ENCODE measurements around the gene TRAPPC5. TPM values are rescaled to one million over a fixed set of nuclear protein-coding genes. Genes with fewer than 3 reads are reported as not detected.

The TRAPPC5 gene
- total RNA-seq, 1 experiment from 2014 or later, result 124 TPM

DNA sequence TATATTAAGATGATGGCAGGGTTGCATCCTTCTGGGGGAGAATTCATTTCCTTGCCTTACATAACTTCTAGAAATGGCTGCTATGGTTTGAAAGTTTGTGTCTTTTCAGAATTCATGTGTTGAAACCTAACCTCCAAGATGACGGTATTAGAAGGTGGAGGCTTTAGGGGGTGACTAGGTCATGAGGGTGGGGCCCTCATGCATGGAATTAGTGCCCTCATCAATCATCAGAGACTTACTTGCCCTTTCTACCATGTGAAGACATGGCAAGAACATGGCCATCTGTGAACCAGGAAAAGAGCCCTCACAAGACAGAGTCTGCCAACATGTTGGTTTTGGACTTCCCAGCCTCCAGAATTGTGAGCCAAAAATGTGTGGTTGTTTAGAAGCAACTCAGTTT lies 36.1 kb downstream of the TRAPPC5 start:
- no peak overlapping the region for H3K4me3 Mint-ChIP-seq
- no peak overlapping the region for H3K27ac Mint-ChIP-seq
- H3K4me1 Mint-ChIP-seq, result no peaks in the 10 kb centered on the region
- peaks cover 5% of the 10 kb centered on the region for H3K9me3 Mint-ChIP-seq
- peaks cover 14% of the 10 kb centered on the region for H3K27me3 Mint-ChIP-seq (ENCODE audit: low read depth)
- POLR2A ChIA-PET, result no interaction called here
- no peak for DNase-seq (ENCODE audit: low spot score)
- H3K36me3 Mint-ChIP-seq, result no peaks in the 10 kb centered on the region
- CTCF ChIA-PET, result no interaction called here
- ATAC-seq, result no peak
- TF ChIP-seq, protein P1, sequence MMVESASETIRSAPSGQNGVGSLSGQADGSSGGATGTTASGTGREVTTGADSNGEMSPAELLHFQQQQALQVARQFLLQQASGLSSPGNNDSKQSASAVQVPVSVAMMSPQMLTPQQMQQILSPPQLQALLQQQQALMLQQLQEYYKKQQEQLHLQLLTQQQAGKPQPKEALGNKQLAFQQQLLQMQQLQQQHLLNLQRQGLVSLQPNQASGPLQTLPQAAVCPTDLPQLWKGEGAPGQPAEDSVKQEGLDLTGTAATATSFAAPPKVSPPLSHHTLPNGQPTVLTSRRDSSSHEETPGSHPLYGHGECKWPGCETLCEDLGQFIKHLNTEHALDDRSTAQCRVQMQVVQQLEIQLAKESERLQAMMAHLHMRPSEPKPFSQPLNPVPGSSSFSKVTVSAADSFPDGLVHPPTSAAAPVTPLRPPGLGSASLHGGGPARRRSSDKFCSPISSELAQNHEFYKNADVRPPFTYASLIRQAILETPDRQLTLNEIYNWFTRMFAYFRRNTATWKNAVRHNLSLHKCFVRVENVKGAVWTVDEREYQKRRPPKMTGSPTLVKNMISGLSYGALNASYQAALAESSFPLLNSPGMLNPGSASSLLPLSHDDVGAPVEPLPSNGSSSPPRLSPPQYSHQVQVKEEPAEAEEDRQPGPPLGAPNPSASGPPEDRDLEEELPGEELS (CRISPR knock-in tag; IDR thresholded peaks at IDR 0.05), result no peak
- TF ChIP-seq SMAD3 (CRISPR knock-in tag; IDR thresholded peaks at IDR 0.05; ENCODE audit: borderline replicate concordance) (no peak), ZNF423 (CRISPR knock-in tag; IDR thresholded peaks at IDR 0.05) (no peak), RELA (CRISPR knock-in tag; IDR thresholded peaks at IDR 0.05; ENCODE audit: borderline replicate concordance) (no peak), TP53 (CRISPR knock-in tag; IDR thresholded peaks at IDR 0.05) (no peak), TCF7 (CRISPR knock-in tag; IDR thresholded peaks at IDR 0.05; ENCODE audit: low read depth) (no peak), EMX1 (CRISPR knock-in tag; IDR thresholded peaks at IDR 0.05) (no peak), NR3C1 (CRISPR knock-in tag; conservative IDR thresholded peaks at IDR 0.05; ENCODE audit: low read depth) (no peak), FOXP1 (CRISPR knock-in tag; IDR thresholded peaks at IDR 0.05; ENCODE audit: borderline replicate concordance) (no peak)
- TF ChIP-seq, protein P2, sequence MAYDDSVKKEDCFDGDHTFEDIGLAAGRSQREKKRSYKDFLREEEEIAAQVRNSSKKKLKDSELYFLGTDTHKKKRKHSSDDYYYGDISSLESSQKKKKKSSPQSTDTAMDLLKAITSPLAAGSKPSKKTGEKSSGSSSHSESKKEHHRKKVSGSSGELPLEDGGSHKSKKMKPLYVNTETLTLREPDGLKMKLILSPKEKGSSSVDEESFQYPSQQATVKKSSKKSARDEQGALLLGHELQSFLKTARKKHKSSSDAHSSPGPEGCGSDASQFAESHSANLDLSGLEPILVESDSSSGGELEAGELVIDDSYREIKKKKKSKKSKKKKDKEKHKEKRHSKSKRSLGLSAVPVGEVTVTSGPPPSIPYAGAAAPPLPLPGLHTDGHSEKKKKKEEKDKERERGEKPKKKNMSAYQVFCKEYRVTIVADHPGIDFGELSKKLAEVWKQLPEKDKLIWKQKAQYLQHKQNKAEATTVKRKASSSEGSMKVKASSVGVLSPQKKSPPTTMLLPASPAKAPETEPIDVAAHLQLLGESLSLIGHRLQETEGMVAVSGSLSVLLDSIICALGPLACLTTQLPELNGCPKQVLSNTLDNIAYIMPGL (CRISPR knock-in tag; IDR thresholded peaks at IDR 0.05), result no peak
- TF ChIP-seq, protein P3, sequence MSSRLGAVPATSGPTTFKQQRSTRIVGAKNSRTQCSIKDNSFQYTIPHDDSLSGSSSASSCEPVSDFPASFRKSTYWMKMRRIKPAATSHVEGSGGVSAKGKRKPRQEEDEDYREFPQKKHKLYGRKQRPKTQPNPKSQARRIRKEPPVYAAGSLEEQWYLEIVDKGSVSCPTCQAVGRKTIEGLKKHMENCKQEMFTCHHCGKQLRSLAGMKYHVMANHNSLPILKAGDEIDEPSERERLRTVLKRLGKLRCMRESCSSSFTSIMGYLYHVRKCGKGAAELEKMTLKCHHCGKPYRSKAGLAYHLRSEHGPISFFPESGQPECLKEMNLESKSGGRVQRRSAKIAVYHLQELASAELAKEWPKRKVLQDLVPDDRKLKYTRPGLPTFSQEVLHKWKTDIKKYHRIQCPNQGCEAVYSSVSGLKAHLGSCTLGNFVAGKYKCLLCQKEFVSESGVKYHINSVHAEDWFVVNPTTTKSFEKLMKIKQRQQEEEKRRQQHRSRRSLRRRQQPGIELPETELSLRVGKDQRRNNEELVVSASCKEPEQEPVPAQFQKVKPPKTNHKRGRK (CRISPR knock-in tag; IDR thresholded peaks at IDR 0.05; ENCODE audit: borderline replicate concordance), result no peak
- TF ChIP-seq, protein P4, sequence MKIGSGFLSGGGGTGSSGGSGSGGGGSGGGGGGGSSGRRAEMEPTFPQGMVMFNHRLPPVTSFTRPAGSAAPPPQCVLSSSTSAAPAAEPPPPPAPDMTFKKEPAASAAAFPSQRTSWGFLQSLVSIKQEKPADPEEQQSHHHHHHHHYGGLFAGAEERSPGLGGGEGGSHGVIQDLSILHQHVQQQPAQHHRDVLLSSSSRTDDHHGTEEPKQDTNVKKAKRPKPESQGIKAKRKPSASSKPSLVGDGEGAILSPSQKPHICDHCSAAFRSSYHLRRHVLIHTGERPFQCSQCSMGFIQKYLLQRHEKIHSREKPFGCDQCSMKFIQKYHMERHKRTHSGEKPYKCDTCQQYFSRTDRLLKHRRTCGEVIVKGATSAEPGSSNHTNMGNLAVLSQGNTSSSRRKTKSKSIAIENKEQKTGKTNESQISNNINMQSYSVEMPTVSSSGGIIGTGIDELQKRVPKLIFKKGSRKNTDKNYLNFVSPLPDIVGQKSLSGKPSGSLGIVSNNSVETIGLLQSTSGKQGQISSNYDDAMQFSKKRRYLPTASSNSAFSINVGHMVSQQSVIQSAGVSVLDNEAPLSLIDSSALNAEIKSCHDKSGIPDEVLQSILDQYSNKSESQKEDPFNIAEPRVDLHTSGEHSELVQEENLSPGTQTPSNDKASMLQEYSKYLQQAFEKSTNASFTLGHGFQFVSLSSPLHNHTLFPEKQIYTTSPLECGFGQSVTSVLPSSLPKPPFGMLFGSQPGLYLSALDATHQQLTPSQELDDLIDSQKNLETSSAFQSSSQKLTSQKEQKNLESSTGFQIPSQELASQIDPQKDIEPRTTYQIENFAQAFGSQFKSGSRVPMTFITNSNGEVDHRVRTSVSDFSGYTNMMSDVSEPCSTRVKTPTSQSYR (CRISPR knock-in tag; IDR thresholded peaks at IDR 0.05), result no peak
- TF ChIP-seq, protein P5, sequence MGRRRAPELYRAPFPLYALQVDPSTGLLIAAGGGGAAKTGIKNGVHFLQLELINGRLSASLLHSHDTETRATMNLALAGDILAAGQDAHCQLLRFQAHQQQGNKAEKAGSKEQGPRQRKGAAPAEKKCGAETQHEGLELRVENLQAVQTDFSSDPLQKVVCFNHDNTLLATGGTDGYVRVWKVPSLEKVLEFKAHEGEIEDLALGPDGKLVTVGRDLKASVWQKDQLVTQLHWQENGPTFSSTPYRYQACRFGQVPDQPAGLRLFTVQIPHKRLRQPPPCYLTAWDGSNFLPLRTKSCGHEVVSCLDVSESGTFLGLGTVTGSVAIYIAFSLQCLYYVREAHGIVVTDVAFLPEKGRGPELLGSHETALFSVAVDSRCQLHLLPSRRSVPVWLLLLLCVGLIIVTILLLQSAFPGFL (CRISPR knock-in tag; IDR thresholded peaks at IDR 0.05; ENCODE audit: borderline replicate concordance), result no peak
- TF ChIP-seq, protein P6, sequence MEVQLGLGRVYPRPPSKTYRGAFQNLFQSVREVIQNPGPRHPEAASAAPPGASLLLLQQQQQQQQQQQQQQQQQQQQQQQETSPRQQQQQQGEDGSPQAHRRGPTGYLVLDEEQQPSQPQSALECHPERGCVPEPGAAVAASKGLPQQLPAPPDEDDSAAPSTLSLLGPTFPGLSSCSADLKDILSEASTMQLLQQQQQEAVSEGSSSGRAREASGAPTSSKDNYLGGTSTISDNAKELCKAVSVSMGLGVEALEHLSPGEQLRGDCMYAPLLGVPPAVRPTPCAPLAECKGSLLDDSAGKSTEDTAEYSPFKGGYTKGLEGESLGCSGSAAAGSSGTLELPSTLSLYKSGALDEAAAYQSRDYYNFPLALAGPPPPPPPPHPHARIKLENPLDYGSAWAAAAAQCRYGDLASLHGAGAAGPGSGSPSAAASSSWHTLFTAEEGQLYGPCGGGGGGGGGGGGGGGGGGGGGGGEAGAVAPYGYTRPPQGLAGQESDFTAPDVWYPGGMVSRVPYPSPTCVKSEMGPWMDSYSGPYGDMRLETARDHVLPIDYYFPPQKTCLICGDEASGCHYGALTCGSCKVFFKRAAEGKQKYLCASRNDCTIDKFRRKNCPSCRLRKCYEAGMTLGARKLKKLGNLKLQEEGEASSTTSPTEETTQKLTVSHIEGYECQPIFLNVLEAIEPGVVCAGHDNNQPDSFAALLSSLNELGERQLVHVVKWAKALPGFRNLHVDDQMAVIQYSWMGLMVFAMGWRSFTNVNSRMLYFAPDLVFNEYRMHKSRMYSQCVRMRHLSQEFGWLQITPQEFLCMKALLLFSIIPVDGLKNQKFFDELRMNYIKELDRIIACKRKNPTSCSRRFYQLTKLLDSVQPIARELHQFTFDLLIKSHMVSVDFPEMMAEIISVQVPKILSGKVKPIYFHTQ (CRISPR knock-in tag; IDR thresholded peaks at IDR 0.05), result no peak
- TF ChIP-seq, protein P7, sequence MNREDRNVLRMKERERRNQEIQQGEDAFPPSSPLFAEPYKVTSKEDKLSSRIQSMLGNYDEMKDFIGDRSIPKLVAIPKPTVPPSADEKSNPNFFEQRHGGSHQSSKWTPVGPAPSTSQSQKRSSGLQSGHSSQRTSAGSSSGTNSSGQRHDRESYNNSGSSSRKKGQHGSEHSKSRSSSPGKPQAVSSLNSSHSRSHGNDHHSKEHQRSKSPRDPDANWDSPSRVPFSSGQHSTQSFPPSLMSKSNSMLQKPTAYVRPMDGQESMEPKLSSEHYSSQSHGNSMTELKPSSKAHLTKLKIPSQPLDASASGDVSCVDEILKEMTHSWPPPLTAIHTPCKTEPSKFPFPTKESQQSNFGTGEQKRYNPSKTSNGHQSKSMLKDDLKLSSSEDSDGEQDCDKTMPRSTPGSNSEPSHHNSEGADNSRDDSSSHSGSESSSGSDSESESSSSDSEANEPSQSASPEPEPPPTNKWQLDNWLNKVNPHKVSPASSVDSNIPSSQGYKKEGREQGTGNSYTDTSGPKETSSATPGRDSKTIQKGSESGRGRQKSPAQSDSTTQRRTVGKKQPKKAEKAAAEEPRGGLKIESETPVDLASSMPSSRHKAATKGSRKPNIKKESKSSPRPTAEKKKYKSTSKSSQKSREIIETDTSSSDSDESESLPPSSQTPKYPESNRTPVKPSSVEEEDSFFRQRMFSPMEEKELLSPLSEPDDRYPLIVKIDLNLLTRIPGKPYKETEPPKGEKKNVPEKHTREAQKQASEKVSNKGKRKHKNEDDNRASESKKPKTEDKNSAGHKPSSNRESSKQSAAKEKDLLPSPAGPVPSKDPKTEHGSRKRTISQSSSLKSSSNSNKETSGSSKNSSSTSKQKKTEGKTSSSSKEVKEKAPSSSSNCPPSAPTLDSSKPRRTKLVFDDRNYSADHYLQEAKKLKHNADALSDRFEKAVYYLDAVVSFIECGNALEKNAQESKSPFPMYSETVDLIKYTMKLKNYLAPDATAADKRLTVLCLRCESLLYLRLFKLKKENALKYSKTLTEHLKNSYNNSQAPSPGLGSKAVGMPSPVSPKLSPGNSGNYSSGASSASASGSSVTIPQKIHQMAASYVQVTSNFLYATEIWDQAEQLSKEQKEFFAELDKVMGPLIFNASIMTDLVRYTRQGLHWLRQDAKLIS (CRISPR knock-in tag; IDR thresholded peaks at IDR 0.05; ENCODE audit: borderline replicate concordance), result no peak
- TF ChIP-seq, protein P8, sequence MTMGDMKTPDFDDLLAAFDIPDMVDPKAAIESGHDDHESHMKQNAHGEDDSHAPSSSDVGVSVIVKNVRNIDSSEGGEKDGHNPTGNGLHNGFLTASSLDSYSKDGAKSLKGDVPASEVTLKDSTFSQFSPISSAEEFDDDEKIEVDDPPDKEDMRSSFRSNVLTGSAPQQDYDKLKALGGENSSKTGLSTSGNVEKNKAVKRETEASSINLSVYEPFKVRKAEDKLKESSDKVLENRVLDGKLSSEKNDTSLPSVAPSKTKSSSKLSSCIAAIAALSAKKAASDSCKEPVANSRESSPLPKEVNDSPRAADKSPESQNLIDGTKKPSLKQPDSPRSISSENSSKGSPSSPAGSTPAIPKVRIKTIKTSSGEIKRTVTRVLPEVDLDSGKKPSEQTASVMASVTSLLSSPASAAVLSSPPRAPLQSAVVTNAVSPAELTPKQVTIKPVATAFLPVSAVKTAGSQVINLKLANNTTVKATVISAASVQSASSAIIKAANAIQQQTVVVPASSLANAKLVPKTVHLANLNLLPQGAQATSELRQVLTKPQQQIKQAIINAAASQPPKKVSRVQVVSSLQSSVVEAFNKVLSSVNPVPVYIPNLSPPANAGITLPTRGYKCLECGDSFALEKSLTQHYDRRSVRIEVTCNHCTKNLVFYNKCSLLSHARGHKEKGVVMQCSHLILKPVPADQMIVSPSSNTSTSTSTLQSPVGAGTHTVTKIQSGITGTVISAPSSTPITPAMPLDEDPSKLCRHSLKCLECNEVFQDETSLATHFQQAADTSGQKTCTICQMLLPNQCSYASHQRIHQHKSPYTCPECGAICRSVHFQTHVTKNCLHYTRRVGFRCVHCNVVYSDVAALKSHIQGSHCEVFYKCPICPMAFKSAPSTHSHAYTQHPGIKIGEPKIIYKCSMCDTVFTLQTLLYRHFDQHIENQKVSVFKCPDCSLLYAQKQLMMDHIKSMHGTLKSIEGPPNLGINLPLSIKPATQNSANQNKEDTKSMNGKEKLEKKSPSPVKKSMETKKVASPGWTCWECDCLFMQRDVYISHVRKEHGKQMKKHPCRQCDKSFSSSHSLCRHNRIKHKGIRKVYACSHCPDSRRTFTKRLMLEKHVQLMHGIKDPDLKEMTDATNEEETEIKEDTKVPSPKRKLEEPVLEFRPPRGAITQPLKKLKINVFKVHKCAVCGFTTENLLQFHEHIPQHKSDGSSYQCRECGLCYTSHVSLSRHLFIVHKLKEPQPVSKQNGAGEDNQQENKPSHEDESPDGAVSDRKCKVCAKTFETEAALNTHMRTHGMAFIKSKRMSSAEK (CRISPR knock-in tag; IDR thresholded peaks at IDR 0.05; ENCODE audit: borderline replicate concordance), result no peak
